Measurements from ENCODE around the gene UCP2. TPM values are rescaled to one million over a fixed set of nuclear protein-coding genes. Genes with fewer than 3 reads are reported as not detected.
A peak's percentile ranks its signal among the peaks of the same experiment; 100 is the strongest.

UCP2 gene
- total and polyA plus RNA-seq, 9 of the 15 experiments (the other 6 are each of a cell fraction or from before 2014, with no cell fraction given), result 19.2 to 216 (median 87.9) TPM

- Histone ChIP-seq H3K4me2 (ENCODE audit: insufficient read depth, low read length) (no peak overlapping the region), H4K20me1 (replicated peaks; ENCODE audit: control insufficient read depth, insufficient read depth, low read length) (no peaks in the 10 kb centered on the region), H3K4me1 (replicated peaks in 1 of 2; ENCODE audit: control insufficient read depth in 2 of 2, insufficient read depth in 2 of 2, low read length in 2 of 2) (peaks cover 0 to 9% of the 10 kb centered on the region in 2 experiments; a peak in 2 of 5 replicates), H3K79me2 (ENCODE audit: control insufficient read depth, insufficient read depth, low read length) (no peaks in the 10 kb centered on the region), H3K9ac (ENCODE audit: insufficient read depth in 1 of 2, low read depth in 2 of 2, low read length in 2 of 2) (peak overlapping the region in 1 of 2 experiments; percentile 69; a peak in 2 of 4 replicates), H3K36me3 (ENCODE audit: control insufficient read depth, insufficient read depth, low read length) (no peaks in the 10 kb centered on the region), H2AFZ (ENCODE audit: low read depth, low read length) (peak overlapping the region; percentile 87; the same call in 1 of the 2 replicates), H3K4me3 (no peak overlapping the region), H3K27me3 (ENCODE audit: control insufficient read depth in 2 of 2, insufficient read depth in 2 of 2, low read length in 2 of 2) (no peaks in the 10 kb centered on the region; a peak in 1 of 5 replicates), H3K9me3 (replicated peaks; ENCODE audit: control insufficient read depth, insufficient read depth, low read depth, low read length) (no peaks in the 10 kb centered on the region), H3K9me1 (ENCODE audit: control insufficient read depth, insufficient read depth, low read length) (no peaks in the 10 kb centered on the region), H3K27ac (ENCODE audit: extremely low read depth, low read depth, low read length) (no peak overlapping the region)
- ChIA-PET POLR2A (interaction anchor here (0.6 to 1.1 kb wide), 4 partner anchors 9 to 258 kb away, joined by 3 read pairs; partner anchors contain the start of gene DNAJB13), CTCF (ENCODE audit: low intra/inter-chr PET ratio) (interaction anchor here (0.6 to 2.8 kb wide), 5 partner anchors 14 to 486 kb away, joined by 3 to 14 read pairs (median 5); no protein-coding TSS in a partner anchor)
- ATAC-seq, result no peak
- intact Hi-C loops (cut with micrococcal nuclease), result loop anchor here (1.0 to 2.0 kb wide), 5 partner anchors 69 to 485 kb away; no protein-coding TSS in a partner anchor
- TF ChIP-seq ZNF263 (CRISPR knock-in tag; IDR thresholded peaks at IDR 0.05; ENCODE audit: borderline replicate concordance), result peak; percentile 22; the same call in 1 of the 2 replicates
- TF ChIP-seq IRF1 (CRISPR knock-in tag; IDR thresholded peaks at IDR 0.05; ENCODE audit: borderline replicate concordance), result no peak
- peak; percentile 87 for TF ChIP-seq MEF2A (IDR thresholded peaks at IDR 0.05; ENCODE audit: control insufficient read depth, low read depth, low read length)
- no TSS peak for BruUV-seq (replicated peaks)
- no peak for DNase-seq (ENCODE audit: extremely low read depth in 1 of 4, low spot score in 3 of 4)
- in situ Hi-C loops (cut with MboI), result loop anchor here (10.0 kb wide), 1 partner anchor 491 kb away; no protein-coding TSS in a partner anchor
- 48% methylated on average over 8 of the region's 8 CpGs for WGBS (ENCODE audit: insufficient coverage, low coverage, missing lambda C conversion rate)
- no peak for FAIRE-seq
Observed at GRCh38 chr11:73963861-73964260, 18.8 kb downstream of the UCP2 start.

All from K562 (cell line).